ENCODE results near the gene RPS6KA3.

Gene RPS6KA3

DNA sequence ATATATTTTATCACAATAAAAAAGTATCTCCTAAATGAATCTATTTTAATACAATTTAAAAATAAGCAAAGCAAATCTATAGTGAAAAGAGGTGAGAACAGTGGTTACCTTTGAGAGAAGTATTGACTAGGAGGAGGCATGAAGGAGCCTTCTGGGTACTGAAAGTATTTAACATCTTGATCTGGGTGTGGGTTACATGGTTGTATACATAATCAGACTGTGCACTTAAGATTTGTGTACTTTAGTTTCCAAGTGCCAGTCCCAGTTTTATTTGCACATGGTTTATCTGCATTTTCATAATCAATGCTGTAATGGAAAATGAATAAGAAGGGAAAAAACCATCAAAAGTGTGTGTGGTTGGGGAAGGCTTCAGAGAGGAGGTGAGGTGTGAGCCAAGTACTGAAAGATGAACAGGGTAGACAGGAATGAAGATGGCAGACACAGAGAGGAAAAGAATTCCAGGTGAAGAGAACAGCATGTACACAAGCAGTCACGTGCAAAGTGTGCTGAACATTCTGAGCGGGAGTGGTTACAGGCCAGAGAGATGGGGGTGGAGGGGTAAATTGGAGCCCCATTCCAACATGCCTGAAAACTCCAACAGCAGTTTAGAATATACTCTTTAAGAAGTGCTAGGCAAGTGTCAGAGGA, 164.7 kb downstream of the RPS6KA3 start:
- TF ChIP-seq CTCF (conservative IDR thresholded peaks at IDR 0.05; ENCODE audit: control insufficient read depth, insufficient read depth, low read depth, low read length): no peak
- no peak for DNase-seq (ENCODE audit: low read depth)
- no peak overlapping the region for H3K4me3 ChIP-seq (ENCODE audit: control insufficient read depth, low read depth, low read length)

All from fibroblast of mammary gland (primary cell).